HG02870 (cell line): ENCODE results near the gene CRY2.

Source experiments
- ATAC-seq: cut with Tn5 transposase; IDR thresholded peaks from one replicate; pipeline ENCODE4 v1.9.1; 2021; ENCODE audit warnings: mild to moderate bottlenecking, moderate library complexity; ENCODE audit not compliant: unreplicated experiment

The CRY2 gene

DNA sequence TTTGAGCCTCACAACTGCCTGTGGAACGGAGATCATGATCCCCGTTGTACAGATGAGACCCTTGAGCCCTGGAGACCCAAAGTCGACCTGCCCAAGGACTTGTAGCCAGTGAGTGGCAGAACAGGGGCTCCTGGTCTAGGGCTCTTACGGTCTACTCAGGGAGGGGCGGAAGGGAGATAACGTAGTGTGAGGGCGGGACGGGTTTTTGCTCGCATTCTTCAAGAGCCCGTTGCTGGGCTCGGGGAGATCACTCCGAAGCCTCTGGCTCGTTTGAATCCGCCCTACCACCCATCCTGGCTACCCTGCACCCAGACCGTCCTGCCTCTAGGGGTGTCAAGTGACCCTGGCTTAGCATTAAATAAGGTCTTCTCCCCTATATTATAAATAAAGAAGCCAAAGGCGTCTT is 639 bp downstream of the CRY2 start:
- ATAC-seq, result peak; percentile 16

DNA sequence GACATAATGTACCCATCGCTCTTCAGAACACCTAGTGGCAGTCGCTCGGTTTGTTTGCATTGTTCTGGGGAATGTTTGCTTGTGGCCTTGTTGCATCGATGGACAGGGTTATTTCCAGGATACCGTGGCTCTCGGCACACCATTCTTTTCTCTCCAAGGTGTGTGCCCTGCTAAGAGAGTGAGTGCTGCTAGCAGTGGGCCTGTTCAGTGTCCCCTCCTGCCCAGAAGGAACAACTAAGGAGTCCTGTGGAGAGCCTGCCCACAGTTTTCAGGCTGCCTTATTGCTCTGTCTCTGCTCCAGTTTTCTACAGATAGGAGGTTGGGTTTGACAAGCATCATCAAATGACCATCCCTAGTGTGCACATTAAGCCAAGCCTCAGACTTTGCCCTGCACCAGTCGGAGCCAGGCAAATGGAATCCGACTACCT is 1.4 kb downstream of the CRY2 start:
- ATAC-seq, result no peak

DNA sequence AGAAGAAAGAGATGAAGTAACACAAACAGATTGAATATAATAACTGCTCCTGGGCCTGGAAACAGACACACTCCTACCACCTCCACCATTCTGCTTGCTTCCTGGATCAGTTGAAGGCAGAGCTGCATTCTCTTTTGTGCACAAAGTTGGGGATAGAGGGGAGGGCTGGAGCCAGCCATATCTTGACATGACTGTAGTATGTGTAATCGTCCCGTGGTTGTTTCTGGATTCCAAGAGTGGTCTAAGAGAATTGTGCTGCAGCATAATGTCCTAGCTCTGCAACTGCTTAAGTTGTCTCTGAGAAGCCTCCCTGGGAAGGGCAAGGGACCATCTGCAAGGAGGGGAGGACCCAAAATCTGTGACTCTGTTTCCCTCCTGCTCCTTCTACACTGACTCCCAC is 3.2 kb downstream of the CRY2 start:
- no peak for ATAC-seq

DNA sequence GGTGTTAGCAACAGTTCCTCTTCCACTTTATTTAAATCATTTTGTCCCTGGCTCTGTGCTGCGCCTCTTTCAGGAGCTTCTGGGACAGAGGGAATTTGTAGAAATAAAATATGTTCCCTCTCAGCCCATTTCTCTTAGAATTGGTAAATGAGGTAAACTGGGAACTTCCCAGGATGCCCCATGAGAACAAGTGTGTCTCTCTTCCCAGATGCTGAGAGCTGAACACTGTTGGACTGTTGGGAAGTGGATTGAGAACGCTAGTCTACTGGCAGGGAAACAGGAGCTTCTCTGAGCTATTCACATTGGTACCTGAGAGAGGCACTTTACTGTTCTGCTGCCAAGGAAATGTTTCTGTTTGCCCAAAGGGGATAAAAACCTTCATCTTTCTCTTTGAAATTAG is 4.0 kb downstream of the CRY2 start:
- ATAC-seq, result no peak

DNA sequence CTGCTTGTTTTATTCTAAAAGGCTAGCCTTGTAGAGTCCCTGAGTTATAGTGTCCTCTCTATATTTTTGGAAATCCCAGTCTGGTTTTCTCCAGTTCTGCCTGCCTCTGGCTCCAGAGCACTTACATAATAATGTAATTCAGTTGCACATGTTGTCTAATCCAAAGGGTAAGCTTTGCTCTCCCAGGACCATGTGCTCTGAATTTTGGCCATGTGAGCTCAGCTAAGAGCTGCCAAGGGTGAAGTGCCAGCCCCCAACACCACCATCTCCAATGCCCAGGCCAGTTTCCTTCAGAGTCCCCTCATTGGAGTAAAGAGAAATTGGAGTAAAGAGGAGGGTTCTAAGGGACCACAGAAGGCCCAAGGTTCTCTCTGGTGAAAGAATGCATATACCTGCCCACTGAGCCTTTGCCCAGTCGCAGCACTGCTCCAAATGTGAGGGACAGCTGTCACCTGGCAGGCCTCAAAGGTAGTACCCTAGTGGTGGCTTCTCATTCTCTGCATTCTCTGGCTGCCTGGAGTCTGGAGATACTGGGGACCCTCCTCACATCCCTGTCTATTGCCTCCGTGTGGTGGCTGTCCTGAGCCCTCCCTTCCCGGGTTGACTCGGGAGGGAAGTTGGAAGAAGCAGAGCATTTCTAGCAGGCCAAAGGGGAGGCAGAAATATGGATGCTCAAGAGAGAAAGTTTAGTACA is 4.9 kb downstream of the CRY2 start:
- ATAC-seq, result peak; percentile 22

DNA sequence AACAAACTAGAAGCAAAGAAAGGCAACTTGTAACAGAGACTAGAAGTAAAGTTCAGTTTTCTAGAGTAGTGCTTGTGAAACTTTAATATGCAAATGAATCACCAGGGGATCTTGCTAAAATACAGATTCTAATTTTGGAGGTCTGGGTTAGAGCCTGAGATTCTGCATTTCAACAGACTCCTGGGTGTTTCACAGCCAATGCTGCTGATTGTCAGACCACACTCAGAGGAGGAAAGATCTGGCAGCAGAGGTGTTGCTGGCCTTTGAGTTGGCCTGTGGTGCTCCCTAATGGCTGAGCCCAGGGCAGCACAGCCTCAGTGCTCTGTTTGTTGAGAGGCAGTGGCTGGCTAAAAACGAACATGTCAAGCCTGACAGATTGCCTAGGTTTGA is 5.4 kb downstream of the CRY2 start:
- ATAC-seq, result peak; percentile 45

DNA sequence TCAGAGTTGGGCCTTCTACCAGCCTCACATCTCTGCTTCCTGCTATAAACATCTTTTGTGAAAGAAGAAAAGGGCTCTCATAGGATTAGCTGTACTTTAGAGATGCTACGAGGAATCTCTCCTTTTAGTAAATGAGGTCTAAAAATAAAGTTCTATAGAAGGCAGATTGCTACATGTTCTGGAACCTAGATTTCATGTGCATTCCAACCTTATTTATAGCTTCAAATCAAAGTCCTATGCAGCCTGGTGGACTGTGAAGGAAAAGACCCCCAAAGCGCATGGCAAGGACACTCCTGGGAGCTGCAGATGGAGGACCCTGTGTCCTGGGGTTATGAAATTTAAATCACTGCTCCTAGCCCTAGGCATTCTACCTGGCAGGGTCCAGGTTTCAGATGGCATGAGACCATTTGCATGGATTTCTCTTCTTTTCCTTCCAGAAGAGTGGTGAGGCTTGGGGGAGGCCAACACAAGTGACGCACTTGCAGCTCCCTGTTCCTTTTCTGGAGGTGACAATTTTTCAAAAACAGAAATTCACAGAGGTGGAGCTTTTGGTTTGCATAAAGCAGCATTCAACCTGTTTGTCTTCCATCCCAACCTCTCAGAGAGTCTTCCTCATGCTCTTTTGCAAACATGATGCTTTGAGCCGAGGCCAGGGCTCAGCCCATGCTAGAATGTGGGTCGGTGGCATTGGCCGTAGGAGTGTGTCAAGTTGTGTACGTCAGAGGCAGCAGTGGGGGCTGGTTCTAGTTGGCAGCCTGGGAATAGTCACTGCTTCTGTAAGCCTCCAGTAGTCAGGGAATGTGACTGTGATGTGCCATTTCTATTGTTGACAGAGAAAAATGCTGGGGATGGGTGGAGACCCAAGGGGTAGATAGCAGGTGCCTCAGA is 6.3 kb downstream of the CRY2 start:
- ATAC-seq, result no peak

DNA sequence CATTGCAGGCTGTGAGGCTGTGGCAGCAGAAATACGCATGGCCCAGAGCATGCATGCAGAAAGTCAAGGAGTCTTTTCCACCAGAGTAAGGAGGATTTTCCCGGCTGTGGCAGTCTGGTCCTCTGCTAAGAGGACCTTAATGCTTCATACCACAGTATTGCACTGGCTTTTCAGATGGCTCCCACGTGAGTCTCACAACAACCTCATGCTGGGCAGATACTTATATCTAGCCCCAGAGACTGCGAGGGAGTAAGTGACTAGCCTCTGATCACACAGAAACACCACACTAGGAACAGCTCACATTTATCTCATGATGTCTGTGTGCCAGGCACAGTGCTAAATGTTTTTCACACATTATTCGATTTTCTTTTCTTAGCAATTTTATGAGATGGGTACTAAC is 8.0 kb downstream of the CRY2 start:
- no peak for ATAC-seq

DNA sequence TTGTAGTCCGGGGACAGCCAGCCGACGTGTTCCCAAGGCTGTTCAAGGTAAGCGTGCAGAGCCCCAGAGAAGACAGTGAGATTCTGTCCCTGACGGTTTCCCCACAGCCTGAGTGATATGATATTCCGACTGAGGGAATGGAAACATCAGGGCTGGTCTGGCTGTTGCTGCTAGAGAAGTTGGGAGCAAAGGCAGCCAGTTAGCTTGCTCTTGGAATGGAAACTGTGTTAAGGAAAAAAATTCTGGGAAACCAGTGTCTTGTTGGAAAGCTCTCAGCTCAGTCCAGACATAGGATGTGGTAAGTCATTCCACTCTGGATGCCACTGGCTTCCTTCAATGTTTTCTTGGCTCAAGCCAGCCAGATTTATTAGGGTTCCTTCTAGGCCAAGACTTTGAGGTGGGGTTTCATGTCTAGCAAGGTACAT is 8.8 kb downstream of the CRY2 start:
- no peak for ATAC-seq

DNA sequence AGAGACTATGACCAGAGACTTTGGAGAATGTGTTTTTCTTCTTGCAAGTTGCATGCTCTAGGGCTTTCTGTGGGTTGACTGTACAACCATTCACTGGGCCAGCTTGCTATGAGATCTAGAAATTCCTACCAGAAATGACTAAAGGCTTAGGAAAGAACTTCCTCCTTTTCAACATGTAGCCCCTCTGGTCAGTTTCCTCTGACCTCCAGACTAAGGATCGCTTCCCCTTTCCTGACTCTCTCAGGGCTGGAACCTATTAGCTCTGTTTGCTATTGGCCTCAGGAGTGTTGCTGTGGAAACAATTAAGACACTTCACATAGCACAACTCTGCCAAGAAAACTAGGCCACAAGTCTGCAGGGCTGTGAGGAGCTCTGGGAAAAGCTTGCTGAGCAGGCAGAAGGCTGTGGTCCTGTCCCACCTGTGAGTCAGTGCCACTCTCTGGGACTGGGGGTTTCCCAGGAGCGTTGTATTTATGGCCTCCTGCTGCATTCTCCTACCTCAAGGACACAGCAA is 10.7 kb downstream of the CRY2 start:
- no peak for ATAC-seq

DNA sequence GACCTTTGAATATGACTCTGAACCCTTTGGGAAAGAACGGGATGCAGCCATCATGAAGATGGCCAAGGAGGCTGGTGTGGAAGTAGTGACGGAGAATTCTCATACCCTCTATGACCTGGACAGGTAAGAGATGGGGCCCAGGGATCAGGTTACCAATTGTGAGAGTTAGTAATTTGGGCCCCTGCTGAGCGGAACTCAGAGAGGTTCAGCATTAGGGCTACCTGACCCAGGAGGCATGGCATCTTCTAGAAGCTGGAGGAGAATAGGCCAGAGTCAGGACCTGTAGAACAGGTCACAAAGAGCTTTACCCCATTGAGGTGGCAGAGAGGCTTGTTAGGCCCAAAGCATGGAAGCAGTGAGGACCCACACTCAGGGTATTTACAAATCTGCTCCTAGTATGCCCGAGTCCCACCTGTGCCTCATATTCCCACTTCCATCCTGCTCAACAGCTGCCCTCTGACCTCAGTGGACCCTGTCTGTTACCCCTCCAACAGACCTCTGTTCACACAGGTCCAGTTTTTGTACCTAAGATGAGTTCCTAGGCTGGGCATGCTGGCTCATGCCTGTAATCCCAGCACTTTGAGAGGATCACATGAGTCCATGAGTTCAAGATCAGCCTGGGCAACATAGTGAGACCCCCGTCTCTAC is 11.6 kb downstream of the CRY2 start:
- ATAC-seq, result no peak

DNA sequence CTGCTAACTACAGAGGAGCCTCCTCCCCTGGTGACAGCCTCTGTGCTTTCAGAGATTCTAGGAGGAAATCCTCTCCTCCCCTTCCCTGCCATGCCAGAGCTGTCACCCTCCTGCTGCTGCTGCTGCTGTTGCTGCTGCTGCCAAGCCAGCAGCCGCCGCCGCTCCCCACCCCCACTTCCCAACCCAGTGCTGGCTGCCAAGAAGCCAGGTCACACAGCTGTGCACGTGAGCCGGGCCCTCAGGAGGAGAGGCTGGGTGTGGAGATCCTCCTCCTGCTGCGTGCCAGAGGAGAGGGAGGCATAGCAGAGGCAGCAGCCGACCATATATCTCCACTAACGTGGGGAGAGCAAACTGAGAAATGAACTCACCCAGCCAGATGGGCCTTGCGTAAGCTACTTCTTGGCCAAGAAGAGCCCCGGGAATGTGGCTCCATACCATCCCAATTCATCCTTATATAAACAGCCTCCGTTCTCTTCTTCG is 12.4 kb downstream of the CRY2 start:
- ATAC-seq, result no peak

DNA sequence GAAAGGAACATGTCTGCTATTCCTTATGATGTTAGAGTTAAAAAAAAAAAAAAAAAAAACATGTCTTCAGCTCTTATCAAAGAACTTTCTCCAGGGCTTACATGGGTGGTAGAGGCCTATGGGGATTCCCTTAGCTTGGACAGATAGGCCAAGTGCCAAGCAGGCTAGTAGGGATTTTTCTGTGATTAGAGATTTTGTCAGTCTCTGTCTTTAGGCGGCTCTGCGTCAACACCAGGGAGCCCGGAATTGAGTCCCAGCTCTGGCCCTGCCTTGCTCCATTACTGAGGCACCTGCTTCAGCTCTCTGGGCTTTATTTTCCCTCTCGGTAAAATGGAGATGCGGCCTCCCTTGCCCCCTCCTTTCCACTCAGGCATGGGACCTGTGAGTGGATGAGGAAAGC is 13.1 kb downstream of the CRY2 start:
- ATAC-seq, result no peak

DNA sequence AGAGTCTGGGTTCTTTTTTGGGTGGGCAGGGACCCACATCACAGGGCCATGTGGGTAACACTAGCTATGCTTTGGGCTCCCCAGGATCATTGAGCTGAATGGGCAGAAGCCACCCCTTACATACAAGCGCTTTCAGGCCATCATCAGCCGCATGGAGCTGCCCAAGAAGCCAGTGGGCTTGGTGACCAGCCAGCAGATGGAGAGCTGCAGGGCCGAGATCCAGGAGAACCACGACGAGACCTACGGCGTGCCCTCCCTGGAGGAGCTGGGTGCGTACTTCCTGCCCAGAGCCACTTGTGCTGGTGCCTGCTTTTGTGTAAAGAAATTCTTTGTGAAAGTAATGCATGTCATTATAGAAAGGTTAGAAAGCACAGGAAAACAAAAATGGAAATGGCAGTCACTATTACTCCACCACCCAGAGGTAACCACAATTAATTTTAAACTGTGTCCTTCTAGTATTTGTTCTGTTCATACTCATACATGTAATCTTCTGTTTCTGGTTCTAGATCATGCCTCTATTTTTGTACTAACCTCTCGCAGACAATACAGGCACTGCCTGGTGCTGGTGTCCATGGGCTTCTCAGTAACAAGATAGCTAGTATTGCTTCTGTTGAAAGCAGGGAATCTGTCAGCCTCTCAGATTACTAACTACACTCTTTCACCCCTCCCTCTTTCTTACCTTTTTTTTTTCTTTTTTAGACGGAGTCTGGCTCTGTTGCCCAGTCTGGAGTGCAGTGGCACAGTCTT is 13.7 kb downstream of the CRY2 start:
- ATAC-seq, result no peak

DNA sequence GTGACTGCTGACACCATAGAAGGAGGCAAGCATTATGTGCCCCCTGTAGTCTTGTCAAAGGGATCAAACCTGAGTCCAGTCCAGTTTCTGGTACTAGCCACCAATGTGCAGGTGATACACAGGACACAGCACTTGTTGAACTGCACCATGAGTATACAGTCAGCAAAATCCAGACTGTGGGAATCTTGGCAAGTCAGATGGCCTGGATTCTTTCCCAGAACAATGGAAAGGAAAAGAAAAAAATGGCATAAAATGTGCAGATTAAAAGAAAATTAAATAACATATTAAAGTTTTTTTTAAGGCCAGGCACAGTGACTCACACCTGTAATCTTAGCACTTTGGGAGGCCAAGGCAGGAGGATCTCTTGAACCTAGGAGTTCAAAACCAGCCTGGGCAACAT is 16.8 kb downstream of the CRY2 start:
- ATAC-seq, result no peak

DNA sequence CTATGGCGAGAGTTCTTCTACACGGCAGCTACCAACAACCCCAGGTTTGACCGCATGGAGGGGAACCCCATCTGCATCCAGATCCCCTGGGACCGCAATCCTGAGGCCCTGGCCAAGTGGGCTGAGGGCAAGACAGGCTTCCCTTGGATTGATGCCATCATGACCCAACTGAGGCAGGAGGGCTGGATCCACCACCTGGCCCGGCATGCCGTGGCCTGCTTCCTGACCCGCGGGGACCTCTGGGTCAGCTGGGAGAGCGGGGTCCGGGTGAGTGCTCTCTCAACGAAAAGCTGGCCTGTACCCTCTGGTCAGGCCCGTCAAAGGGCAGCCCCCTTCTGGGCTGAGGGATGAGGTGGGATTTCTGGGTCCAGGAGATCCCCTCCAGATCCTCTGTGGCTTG is 22.3 kb downstream of the CRY2 start:
- no peak for ATAC-seq

DNA sequence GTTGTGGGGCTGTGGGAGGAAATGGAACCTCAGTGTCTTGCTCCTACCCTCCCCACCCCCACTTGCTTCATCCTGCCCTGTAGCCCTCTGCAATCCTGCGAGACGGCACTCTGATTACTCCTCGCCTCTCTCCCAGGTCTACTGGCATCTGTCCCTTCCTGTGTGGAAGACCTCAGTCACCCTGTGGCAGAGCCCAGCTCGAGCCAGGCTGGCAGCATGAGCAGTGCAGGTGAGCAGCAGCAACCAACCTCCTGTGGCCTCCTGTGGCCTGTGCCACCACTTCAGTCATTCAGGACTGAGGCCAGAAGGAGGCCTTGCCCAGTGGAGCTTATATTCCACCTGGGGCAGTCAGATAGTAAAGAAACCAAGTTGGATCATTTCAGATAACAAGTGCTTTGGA is 23.4 kb downstream of the CRY2 start:
- no peak for ATAC-seq

DNA sequence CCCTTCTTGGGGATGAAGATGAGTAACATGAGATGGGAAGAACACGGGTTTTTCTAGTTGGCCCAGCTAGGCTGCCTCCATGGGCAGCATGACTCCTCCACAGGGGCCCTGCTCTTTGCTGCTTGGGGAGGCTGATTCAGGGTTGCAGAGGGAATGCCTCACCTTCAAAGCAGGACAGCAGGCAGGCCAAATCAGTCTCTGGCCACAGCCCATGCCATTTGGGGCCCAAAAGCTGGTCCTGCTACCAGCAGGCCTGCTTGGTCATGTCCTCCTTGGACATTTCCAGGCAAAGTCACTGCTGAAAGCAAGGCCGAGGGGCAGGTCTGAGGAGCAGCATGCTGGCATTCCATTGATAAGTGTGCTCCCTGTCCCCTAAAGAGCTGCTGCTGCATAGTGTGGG is 24.4 kb downstream of the CRY2 start:
- ATAC-seq, result no peak

DNA sequence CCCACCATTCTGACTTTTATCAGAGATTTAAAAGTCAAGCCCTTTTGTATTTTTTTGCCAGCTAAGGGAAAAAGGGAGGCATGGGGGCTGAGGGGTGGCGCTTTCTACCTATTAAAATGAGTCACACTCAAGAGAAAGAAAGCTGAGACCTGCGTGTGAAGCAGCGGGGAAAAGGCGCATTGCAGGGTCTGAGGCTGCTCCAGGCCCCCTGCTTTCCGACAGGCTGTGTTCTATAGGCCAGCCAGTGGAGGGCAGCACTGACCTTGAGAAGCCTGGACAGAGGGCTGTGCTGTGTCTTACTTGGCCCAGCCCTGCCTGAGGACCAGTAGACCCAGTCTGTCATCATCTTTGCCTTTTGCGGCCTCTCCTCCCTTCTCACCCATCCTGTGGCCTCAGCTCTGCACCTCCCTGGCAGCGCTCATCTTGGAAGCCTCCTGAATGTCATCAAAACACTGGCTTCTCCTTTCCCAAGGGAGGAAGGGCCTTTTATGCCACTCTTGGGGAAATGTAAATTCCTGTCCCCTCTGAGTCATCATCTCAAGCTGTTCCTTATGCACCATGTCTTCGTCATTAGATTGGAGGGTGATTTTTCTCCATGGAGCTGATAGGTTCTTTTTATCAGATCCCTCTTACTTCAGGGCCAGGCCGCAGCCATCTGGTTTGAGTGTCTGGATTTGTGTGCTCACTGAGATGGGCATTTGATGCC is 25.5 kb downstream of the CRY2 start:
- ATAC-seq, result no peak

DNA sequence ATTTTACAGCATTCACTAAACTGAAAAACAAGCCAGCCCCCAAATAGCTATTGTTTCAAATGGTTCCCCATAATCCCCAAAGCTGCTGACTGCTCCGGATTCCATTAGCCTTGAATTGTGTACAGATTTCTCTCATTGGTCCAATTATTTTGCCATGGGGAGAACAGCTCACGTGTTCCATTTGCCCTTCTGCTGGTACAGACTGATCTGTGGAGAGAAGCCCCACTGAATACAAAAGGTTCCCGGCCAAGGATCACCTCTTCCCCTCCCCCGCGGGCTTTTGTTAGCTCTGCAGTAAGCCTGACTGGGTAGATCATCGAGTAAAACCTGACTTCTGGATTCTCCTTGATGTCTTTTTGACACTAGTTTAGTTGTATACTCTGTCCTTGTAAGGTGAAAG is 29.1 kb downstream of the CRY2 start:
- no peak for ATAC-seq
